ENCODE results near the gene EGFL7.
A peak's percentile ranks its signal among the peaks of the same experiment; 100 is the strongest.

The EGFL7 gene

GRCh38 chr9:136690104-136690805, 27.5 kb downstream of the EGFL7 start:
- Mint-ChIP-seq H3K4me3 (no peak overlapping the region), H3K36me3 (ENCODE audit: insufficient read depth) (no peaks in the 10 kb centered on the region), H3K27me3 (peaks cover 0 to 9% of the 10 kb centered on the region in 2 donors), H3K9me3 (no peaks in the 10 kb centered on the region), H3K27ac (no peak overlapping the region), H3K4me1 (ENCODE audit: low read depth in 2 of 2) (peaks cover 5 to 10% of the 10 kb centered on the region in 2 donors)
- no peak for DNase-seq
- ATAC-seq (replicated peaks), result no peak

GRCh38 chr9:136690806-136691261, 28.1 kb downstream of the EGFL7 start:
- Mint-ChIP-seq H3K27ac (no peak overlapping the region), H3K36me3 (ENCODE audit: insufficient read depth) (no peaks in the 10 kb centered on the region), H3K27me3 (peaks cover 0 to 9% of the 10 kb centered on the region in 2 donors), H3K9me3 (no peaks in the 10 kb centered on the region), H3K4me3 (no peak overlapping the region), H3K4me1 (ENCODE audit: low read depth in 2 of 2) (peaks cover 3 to 10% of the 10 kb centered on the region in 2 donors)
- DNase-seq (no peak), ATAC-seq (replicated peaks) (no peak)

GRCh38 chr9:136691316-136692184, 28.8 kb downstream of the EGFL7 start:
- H3K27me3 Mint-ChIP-seq, result peaks cover 0 to 9% of the 10 kb centered on the region in 2 donors
- H3K4me1 Mint-ChIP-seq (ENCODE audit: low read depth in 2 of 2), result peaks cover 0 to 13% of the 10 kb centered on the region in 2 donors
- DNase-seq, result no peak
- H3K9me3 Mint-ChIP-seq, result no peaks in the 10 kb centered on the region
- H3K4me3 Mint-ChIP-seq, result no peak overlapping the region
- H3K27ac Mint-ChIP-seq, result no peak overlapping the region
- ATAC-seq (replicated peaks), result no peak
- H3K36me3 Mint-ChIP-seq (ENCODE audit: insufficient read depth), result no peaks in the 10 kb centered on the region

- Mint-ChIP-seq H3K4me3 (no peak overlapping the region), H3K27ac (no peak overlapping the region), H3K27me3 (peaks cover 5 to 9% of the 10 kb centered on the region in 2 donors), H3K9me3 (no peaks in the 10 kb centered on the region), H3K36me3 (ENCODE audit: insufficient read depth) (no peaks in the 10 kb centered on the region), H3K4me1 (ENCODE audit: low read depth in 2 of 2) (peaks cover 0 to 18% of the 10 kb centered on the region in 2 donors)
- ATAC-seq (replicated peaks), result no peak
- no peak for DNase-seq
These were observed 29.7 kb downstream of the EGFL7 start for GRCh38 chr9:136692185-136693134.

- no peak for ATAC-seq (replicated peaks)
- peaks cover 0 to 19% of the 10 kb centered on the region in 2 donors for H3K4me1 Mint-ChIP-seq (ENCODE audit: low read depth in 2 of 2)
- DNase-seq, result no peak
- H3K4me3 Mint-ChIP-seq, result no peak overlapping the region
- H3K9me3 Mint-ChIP-seq, result no peaks in the 10 kb centered on the region
- no peak overlapping the region for H3K27ac Mint-ChIP-seq
- H3K27me3 Mint-ChIP-seq, result peaks cover 8 to 9% of the 10 kb centered on the region in 2 donors
- H3K36me3 Mint-ChIP-seq (ENCODE audit: insufficient read depth), result no peaks in the 10 kb centered on the region
These were observed 30.4 kb downstream of the EGFL7 start for GRCh38 chr9:136693135-136693489.

- no peak for ATAC-seq (replicated peaks)
- no peaks in the 10 kb centered on the region for H3K9me3 Mint-ChIP-seq
- H3K4me3 Mint-ChIP-seq, result no peak overlapping the region
- DNase-seq, result no peak
- H3K36me3 Mint-ChIP-seq (ENCODE audit: insufficient read depth), result no peaks in the 10 kb centered on the region
- no peak overlapping the region for H3K27ac Mint-ChIP-seq
- peaks cover 0 to 20% of the 10 kb centered on the region in 2 donors for H3K4me1 Mint-ChIP-seq (ENCODE audit: low read depth in 2 of 2)
- peaks cover 8 to 9% of the 10 kb centered on the region in 2 donors for H3K27me3 Mint-ChIP-seq
These were observed 30.9 kb downstream of the EGFL7 start for GRCh38 chr9:136693490-136694162.

GRCh38 chr9:136694163-136694871, 31.6 kb downstream of the EGFL7 start:
- H3K27me3 Mint-ChIP-seq, result peaks cover 8 to 9% of the 10 kb centered on the region in 2 donors
- peaks cover 0 to 22% of the 10 kb centered on the region in 2 donors for H3K4me1 Mint-ChIP-seq (ENCODE audit: low read depth in 2 of 2)
- H3K4me3 Mint-ChIP-seq, result no peak overlapping the region
- H3K9me3 Mint-ChIP-seq, result no peaks in the 10 kb centered on the region
- H3K27ac Mint-ChIP-seq, result no peak overlapping the region
- no peak for ATAC-seq (replicated peaks)
- DNase-seq, result peak in 1 of 3 experiments; percentile 19
- H3K36me3 Mint-ChIP-seq (ENCODE audit: insufficient read depth), result no peaks in the 10 kb centered on the region

GRCh38 chr9:136694872-136695247, 32.1 kb downstream of the EGFL7 start:
- no peak overlapping the region for H3K4me3 Mint-ChIP-seq

GRCh38 chr9:136695435-136695895, 32.7 kb downstream of the EGFL7 start:
- peaks cover 0 to 26% of the 10 kb centered on the region in 2 donors for H3K4me1 Mint-ChIP-seq (ENCODE audit: low read depth in 2 of 2)
- ATAC-seq (replicated peaks) (no peak), DNase-seq (no peak)
- H3K4me3 Mint-ChIP-seq, result no peak overlapping the region
- H3K36me3 Mint-ChIP-seq (ENCODE audit: insufficient read depth), result no peaks in the 10 kb centered on the region
- no peaks in the 10 kb centered on the region for H3K9me3 Mint-ChIP-seq
- H3K27ac Mint-ChIP-seq, result no peak overlapping the region
- peaks cover 8 to 9% of the 10 kb centered on the region in 2 donors for H3K27me3 Mint-ChIP-seq

More at GRCh38 chr9:136694872-136695247, 32.1 kb downstream of the EGFL7 start:
- ATAC-seq (replicated peaks) (no peak), DNase-seq (no peak)
- no peaks in the 10 kb centered on the region for H3K9me3 Mint-ChIP-seq
- peaks cover 0 to 22% of the 10 kb centered on the region in 2 donors for H3K4me1 Mint-ChIP-seq (ENCODE audit: low read depth in 2 of 2)
- peaks cover 8 to 9% of the 10 kb centered on the region in 2 donors for H3K27me3 Mint-ChIP-seq
- no peaks in the 10 kb centered on the region for H3K36me3 Mint-ChIP-seq (ENCODE audit: insufficient read depth)
- H3K27ac Mint-ChIP-seq, result no peak overlapping the region

- ATAC-seq (replicated peaks) (peak; percentile 23), DNase-seq (peak in 2 of 3 experiments; percentile 18 to 20)
- peak overlapping the region in 1 of 2 donors; percentile 63 for H3K4me3 Mint-ChIP-seq
These were observed 33.2 kb downstream of the EGFL7 start for GRCh38 chr9:136695955-136696354.

GRCh38 chr9:136696502-136696901, 33.8 kb downstream of the EGFL7 start:
- Mint-ChIP-seq H3K27me3 (peaks cover 9 to 10% of the 10 kb centered on the region in 2 donors), H3K27ac (no peak overlapping the region), H3K4me1 (ENCODE audit: low read depth in 2 of 2) (peaks cover 7 to 34% of the 10 kb centered on the region in 2 donors), H3K4me3 (peak overlapping the region in 1 of 2 donors; percentile 63), H3K36me3 (ENCODE audit: insufficient read depth) (peaks cover 8% of the 10 kb centered on the region), H3K9me3 (no peaks in the 10 kb centered on the region)
- ATAC-seq (replicated peaks) (no peak), DNase-seq (no peak)

More at GRCh38 chr9:136695955-136696354, 33.2 kb downstream of the EGFL7 start:
- Mint-ChIP-seq H3K4me1 (ENCODE audit: low read depth in 2 of 2) (peaks cover 1 to 28% of the 10 kb centered on the region in 2 donors), H3K27ac (no peak overlapping the region), H3K27me3 (peaks cover 8 to 9% of the 10 kb centered on the region in 2 donors), H3K9me3 (no peaks in the 10 kb centered on the region), H3K36me3 (ENCODE audit: insufficient read depth) (peaks cover 3% of the 10 kb centered on the region)

Data from effector memory CD8-positive, alpha-beta T cell (primary cell).